GM18517 (cell line): ENCODE data around the gene UST.
"Not testable (repeated sequence)": the region's sequence is repeated elsewhere in the genome, so short reads cannot be mapped to it uniquely, and the experiment has no call there.

ENCODE experiments used
- ATAC-seq: cut with Tn5 transposase; IDR thresholded peaks from one replicate; pipeline ENCODE4 v1.9.1; 2021; ENCODE audit warnings: mild to moderate bottlenecking, moderate library complexity; ENCODE audit not compliant: unreplicated experiment

Gene UST

GRCh38 chr6:148934961-148935360 is 188.1 kb downstream of the UST start:
- ATAC-seq = no peak

- ATAC-seq = no peak
Observed at GRCh38 chr6:148935705-148936435, 189.0 kb downstream of the UST start.

GRCh38 chr6:148943451-148943850 is 196.6 kb downstream of the UST start:
- ATAC-seq = no peak

GRCh38 chr6:148944608-148945007 is 197.8 kb downstream of the UST start:
- no peak for ATAC-seq

- ATAC-seq = no peak
Observed at GRCh38 chr6:148945301-148946021, 198.6 kb downstream of the UST start.

- ATAC-seq = peak; percentile 68
Observed at GRCh38 chr6:148947621-148948444, 201.0 kb downstream of the UST start.

GRCh38 chr6:148951662-148952061 is 204.8 kb downstream of the UST start:
- no peak for ATAC-seq

GRCh38 chr6:148952147-148953035 is 205.6 kb downstream of the UST start:
- no peak for ATAC-seq

- ATAC-seq = no peak
Observed at GRCh38 chr6:148954461-148954860, 207.6 kb downstream of the UST start.

- no peak for ATAC-seq
Observed at GRCh38 chr6:148954934-148955333, 208.1 kb downstream of the UST start.

GRCh38 chr6:148955441-148955840 is 208.6 kb downstream of the UST start:
- no peak for ATAC-seq

GRCh38 chr6:148956163-148956562 is 209.3 kb downstream of the UST start:
- not testable (repeated sequence) for ATAC-seq

GRCh38 chr6:148957752-148958151 is 210.9 kb downstream of the UST start:
- ATAC-seq = no peak

GRCh38 chr6:148959008-148959407 is 212.2 kb downstream of the UST start:
- ATAC-seq = no peak

- ATAC-seq = no peak
Observed at GRCh38 chr6:148959501-148959900, 212.7 kb downstream of the UST start.

GRCh38 chr6:148962854-148963515 is 216.2 kb downstream of the UST start:
- ATAC-seq = no peak

GRCh38 chr6:148963738-148964137 is 216.9 kb downstream of the UST start:
- no peak for ATAC-seq

GRCh38 chr6:148964467-148964866 is 217.6 kb downstream of the UST start:
- no peak for ATAC-seq

- ATAC-seq = no peak
Observed at GRCh38 chr6:148965287-148965686, 218.5 kb downstream of the UST start.

- ATAC-seq = no peak
Observed at GRCh38 chr6:148967011-148967520, 220.2 kb downstream of the UST start.
